HG03354 (cell line): Measurements from ENCODE around the gene SH2D4B.
A peak's percentile ranks its signal among the peaks of the same experiment; 100 is the strongest.

ENCODE experiments used
- ATAC-seq: cut with Tn5 transposase; IDR thresholded peaks from one replicate; pipeline ENCODE4 v1.9.1; 2021; ENCODE audit warnings: mild to moderate bottlenecking; ENCODE audit not compliant: unreplicated experiment, poor library complexity, severe bottlenecking

SH2D4B gene

GRCh38 chr10:80582286-80582960 lies 44.7 kb downstream of the SH2D4B start:
- ATAC-seq: no peak

GRCh38 chr10:80583685-80584084 lies 46.0 kb downstream of the SH2D4B start:
- ATAC-seq: no peak

- no peak for ATAC-seq
Observed at GRCh38 chr10:80585812-80586211, 48.1 kb downstream of the SH2D4B start.

- ATAC-seq: no peak
Observed at GRCh38 chr10:80588546-80588945, 50.8 kb downstream of the SH2D4B start.

GRCh38 chr10:80589726-80590373 lies 52.1 kb downstream of the SH2D4B start:
- ATAC-seq: peak; percentile 96

GRCh38 chr10:80590585-80591125 lies 53.0 kb downstream of the SH2D4B start:
- no peak for ATAC-seq

GRCh38 chr10:80596391-80597257 lies 58.9 kb downstream of the SH2D4B start:
- ATAC-seq: peak; percentile 52

- ATAC-seq: peak; percentile 44
Observed at GRCh38 chr10:80598084-80598798, 60.5 kb downstream of the SH2D4B start.

- ATAC-seq: no peak
Observed at GRCh38 chr10:80598951-80599350, 61.2 kb downstream of the SH2D4B start.

- peak; percentile 87 for ATAC-seq
Observed at GRCh38 chr10:80599424-80599847, 61.7 kb downstream of the SH2D4B start.

- no peak for ATAC-seq
Observed at GRCh38 chr10:80600256-80600655, 62.6 kb downstream of the SH2D4B start.

- no peak for ATAC-seq
Observed at GRCh38 chr10:80602881-80603280, 65.2 kb downstream of the SH2D4B start.

GRCh38 chr10:80603516-80603915 lies 65.8 kb downstream of the SH2D4B start:
- ATAC-seq: no peak

- ATAC-seq: no peak
Observed at GRCh38 chr10:80608706-80609105, 71.0 kb downstream of the SH2D4B start.

- ATAC-seq: no peak
Observed at GRCh38 chr10:80609331-80609730, 71.6 kb downstream of the SH2D4B start.

- no peak for ATAC-seq
Observed at GRCh38 chr10:80611481-80612185, 73.9 kb downstream of the SH2D4B start.

- no peak for ATAC-seq
Observed at GRCh38 chr10:80612261-80612660, 74.6 kb downstream of the SH2D4B start.

GRCh38 chr10:80613466-80614170 lies 75.9 kb downstream of the SH2D4B start:
- ATAC-seq: no peak
